Bone marrow (tissue), 2 donors: ENCODE measurements around the gene B4GAT1.
"Not testable (repeated sequence)": the region's sequence is repeated elsewhere in the genome, so short reads cannot be mapped to it uniquely, and the experiment has no call there.

Experiments
- DNase-seq, 2 donors: peaks; one replicate each; lab custom pipeline; 2025; lab: John Stamatoyannopoulos, UW

The B4GAT1 gene

DNA sequence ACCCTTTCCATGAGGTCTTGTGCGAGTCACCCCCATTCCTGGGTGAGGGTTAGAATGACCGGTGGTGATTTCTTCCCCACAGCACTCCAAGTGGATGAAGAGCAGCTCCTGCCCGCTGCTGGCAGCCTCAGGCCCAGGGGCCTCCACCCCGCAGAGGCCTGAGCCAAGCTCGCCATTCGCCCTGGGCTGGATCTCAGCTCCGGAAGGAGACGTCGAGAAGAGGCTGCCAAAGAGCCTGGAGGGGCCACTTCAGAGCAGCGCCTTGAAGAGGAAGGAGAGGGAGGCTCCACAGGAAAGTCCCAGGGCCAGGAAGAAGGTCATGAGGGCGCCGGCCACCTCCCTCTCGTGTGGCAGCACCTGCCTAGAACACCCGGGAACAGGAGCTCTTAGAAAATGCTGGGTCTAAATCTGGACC is 15.8 kb upstream of the B4GAT1 start:
- DNase-seq, result no peak

- DNase-seq, result no peak
These were observed 15.2 kb upstream of the B4GAT1 start for GRCh38 chr11:66362481-66363147.

GRCh38 chr11:66361502-66361941 is 14.1 kb upstream of the B4GAT1 start:
- DNase-seq, result no peak

GRCh38 chr11:66360406-66361073 is 13.1 kb upstream of the B4GAT1 start:
- no peak for DNase-seq

- DNase-seq, result no peak
These were observed 12.2 kb upstream of the B4GAT1 start for GRCh38 chr11:66359662-66360087.

DNA sequence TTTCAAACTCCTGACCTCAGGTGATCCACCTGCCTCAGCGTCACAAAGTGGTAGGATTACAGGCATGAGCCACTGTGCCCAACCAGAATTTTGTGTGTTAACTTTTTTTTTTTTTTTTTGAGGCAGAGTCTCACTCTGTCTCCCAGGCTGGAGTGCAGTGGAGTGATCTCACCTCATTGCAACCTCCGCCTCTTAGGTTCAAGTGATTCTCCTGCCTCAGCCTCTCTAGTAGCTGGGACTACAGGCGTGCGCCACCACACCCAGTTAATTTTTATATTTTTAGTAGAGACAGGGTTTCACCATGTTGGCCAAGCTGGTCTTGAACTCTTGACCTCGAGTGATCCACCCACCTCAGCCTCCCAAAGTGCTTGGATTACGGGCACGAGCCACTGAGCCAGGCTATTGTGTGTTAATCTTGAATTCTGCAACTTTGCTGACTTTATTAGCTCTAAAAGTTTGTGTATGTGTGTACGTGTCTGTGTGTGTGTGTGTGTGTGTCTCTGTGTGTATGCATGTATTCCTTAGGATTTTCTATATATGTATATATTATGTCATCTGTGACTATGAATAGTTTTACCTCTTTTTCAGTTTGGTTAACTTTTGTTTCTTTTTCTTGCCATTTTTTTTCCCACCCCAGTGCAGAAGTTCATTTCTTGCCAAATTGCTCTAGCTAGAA is 3.3 kb upstream of the B4GAT1 start:
- not testable (repeated sequence) for DNase-seq

DNA sequence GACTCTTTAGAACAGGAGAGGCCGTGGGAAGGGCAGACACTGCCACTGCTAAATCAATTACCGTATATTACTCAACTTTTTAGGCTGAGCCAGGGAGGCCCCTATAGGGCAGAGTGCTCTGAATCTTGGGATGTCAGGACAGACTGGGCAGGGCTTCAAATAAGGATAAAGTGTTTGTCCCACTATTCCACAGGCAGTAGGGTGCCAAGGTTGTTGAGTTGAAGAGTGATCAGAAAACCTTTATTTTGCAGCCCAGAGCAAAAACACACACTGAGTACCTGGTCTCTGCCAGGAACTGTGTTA is 1.6 kb upstream of the B4GAT1 start:
- DNase-seq, result no peak

DNA sequence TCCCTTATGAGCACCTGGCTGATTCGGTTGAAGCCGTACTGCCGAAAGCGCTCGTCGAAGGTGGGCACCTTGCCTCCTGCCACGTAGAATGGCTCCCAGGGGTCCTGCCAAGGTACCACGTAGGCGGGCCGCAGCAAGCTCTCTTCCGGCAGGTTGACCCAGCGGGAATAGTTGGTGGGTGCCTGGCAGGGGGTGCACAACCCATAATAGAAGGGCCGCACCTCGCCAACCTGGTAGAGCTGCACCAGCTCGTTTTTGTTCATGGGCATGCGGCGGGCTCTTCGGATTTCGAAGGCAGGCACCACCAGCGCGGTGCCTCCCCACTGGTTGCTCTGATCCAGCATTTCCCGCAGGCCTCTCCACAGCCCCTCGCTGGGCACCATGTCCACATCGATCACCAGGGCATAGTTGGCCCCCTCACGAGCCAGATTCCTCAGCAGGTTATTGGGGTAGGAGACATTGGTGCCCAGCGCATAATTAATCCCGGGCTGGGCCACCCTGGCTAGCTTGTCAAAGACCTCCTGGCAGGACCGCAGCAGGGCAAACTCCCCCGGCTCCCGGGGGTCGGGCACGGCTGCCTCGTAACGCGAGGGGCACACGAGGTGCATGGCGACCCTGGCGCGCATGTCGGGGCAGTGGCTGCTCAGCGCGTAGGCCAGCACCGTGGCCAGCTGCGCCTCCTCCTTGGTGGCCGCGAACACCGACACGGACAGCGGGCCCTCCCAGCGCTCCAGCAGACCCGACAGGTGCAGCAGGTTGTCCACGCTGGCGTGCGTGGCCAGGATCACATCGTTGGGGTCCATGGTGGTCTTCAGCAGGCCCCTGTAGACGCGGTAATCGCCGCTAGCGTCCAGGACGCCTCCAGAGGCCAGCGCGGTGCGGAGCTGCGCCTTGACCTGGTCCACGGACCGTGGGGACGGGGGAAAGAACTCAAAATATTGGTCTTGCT is 679 bp downstream of the B4GAT1 start:
- no peak for DNase-seq

GRCh38 chr11:66345316-66345649 is 2.1 kb downstream of the B4GAT1 start:
- DNase-seq, result no peak

- peak; percentile 86 to 92 for DNase-seq
These were observed 2.7 kb downstream of the B4GAT1 start, which contains the start of gene BRMS1 for GRCh38 chr11:66344550-66345315. Gene BRMS1 (minus strand): TSS chr11:66345104. CDS start chr11:66342234, 2,870 bp downstream.

- no peak for DNase-seq
These were observed 4.3 kb downstream of the B4GAT1 start for GRCh38 chr11:66343176-66343575.

- no peak for DNase-seq
These were observed 5.8 kb downstream of the B4GAT1 start for GRCh38 chr11:66341502-66342126.

- no peak for DNase-seq
These were observed 6.6 kb downstream of the B4GAT1 start for GRCh38 chr11:66340596-66341501.

DNA sequence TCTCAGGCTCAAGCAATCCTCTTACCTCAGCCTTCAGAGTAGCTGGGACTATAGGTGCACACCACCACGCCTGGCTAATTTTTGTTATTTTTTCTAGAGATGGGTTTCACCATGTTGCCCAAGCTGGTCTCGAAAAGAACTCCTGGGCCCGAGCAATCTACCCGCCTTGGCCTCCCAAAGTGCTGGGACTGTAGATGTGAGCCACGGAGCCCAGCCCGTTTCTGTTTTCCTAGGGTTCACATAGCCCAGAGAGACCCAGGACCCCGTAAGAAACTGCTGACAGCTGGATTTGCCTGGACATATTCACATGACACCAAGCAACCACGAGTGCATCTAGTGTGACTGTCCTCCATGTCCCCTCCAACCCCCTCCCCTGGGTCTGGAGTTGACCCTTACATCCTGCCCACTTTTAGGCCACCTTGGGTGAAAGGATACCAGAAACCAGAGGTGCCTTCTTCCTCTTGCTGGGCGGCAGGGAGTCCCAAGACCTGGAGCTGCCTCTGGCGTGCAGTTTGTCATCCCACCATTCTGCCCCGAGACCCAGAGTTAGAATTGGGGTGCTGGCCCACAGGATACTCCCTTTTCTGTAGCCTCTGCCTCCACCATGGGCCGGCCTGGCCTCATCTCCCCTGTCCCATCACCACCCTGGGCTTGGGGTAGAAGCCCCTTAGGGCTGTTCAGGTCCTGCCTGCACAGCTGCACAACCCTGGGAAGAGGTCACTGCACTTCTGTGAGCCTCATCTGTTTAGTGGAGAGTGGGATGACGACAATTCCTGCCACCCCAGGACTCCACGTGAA is 7.5 kb downstream of the B4GAT1 start:
- no peak for DNase-seq

- DNase-seq, result no peak
These were observed 8.2 kb downstream of the B4GAT1 start for GRCh38 chr11:66339162-66339675.

DNA sequence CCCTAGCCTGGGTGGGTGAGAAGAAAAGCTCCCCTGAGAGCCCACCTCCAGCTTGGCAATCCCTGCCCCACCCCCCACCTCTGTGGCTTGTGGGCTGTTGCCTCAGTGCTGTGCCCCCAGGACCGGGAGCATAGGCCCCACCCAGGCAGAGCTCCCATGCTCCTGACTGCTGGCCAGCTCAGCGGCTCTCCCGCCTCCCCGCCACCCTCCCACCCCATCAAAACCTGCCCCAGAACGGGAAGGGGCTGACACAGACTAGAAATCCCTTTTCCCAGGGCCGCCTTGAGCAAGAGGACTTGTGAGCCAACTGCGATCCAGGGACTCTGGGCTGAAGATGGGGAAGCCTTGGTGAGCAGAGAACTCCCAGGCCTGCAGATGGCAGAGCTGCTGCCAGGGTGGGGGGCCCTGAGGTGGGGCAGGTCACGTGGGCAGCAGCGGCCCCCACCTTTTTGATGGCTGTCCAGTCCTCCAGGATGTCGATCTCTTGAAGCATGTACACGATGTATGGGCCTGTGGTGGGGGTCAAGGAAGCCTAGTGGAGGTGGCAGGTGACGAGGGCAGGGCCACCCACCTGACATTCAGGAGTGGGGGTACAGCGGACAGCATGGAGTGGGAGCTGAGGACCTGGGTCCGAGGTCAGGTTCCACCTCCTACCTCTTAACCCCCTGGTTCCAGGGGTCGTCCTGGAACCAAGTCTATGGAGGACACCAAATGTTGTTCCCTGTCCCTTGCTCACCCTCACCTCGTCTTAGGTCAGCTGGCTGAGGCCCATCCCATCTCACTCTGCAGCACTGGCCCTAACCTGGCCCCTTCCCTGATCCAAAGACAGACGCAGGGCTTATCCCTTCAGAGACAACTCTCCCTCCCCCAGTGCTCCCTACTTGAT is 8.9 kb downstream of the B4GAT1 start:
- no peak for DNase-seq

DNA sequence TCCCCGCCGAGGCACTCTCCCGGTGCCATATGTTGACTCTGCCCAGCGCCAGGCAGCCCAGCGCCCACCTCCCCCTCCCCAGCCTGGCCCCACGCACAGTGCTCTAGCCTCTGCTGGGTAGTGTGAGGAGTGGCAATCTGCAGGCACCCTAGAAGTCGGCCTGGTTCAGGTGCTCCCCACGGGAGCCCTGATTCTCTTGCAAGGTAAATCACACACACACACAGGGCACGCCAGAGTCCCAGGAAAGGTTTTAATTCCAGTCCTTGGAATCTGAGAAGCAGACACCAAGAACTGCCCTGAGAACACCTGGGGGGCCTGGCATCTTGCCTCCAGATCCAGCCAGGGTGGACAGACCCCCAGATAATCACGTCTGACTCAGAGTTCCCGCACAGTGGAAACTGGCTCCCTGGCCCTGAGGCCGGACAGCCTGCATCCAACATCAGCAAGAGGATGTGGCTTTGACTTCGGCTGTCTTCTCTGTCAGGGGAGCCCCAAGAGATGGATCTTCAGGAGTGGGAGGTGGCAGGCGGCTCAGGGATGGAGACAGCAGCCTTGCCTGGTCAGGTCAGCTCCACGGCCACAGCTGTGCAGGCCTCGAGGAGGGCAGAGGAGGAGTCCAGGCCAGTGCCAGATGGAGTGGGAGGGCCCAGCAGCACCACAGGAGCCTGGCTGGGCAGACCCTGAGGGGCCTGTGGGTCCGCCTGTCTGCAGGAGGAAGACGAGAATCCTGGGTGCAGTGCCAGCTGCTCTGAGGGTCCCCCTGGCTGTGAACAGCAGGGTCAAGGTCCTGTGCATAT is 10.1 kb downstream of the B4GAT1 start:
- DNase-seq, result no peak
